Measurements from ENCODE around the gene MDFI. TPM values are rescaled to one million over a fixed set of nuclear protein-coding genes. Genes with fewer than 3 reads are reported as not detected.

MDFI gene
- total and polyA plus RNA-seq, 7 donors = 0.53 to 3.0 (median 0.93) TPM

GRCh38 chr6:41591859-41592502, 46.3 kb upstream of the MDFI start:
- Histone ChIP-seq H3K4me1 (no peaks in the 10 kb centered on the region), H3K27me3 (ENCODE audit: insufficient read depth in 3 of 3, low read length in 2 of 3) (no peaks in the 10 kb centered on the region), H3K4me3 (no peak overlapping the region), H3K36me3 (ENCODE audit: insufficient read depth in 1 of 2, low read depth in 1 of 2) (peaks cover 0 to 68% of the 10 kb centered on the region in 2 donors), H3K27ac (no peak overlapping the region), H3K9me3 (no peaks in the 10 kb centered on the region)
- intact Hi-C loops (cut with DNase I) = loop anchor here (1.0 to 5.0 kb wide), 6 partner anchors 129 to 225 kb away; no protein-coding TSS in a partner anchor
- ATAC-seq = peak; percentile 70 to 91 (median 85)
- TF ChIP-seq CTCF (IDR thresholded peaks at IDR 0.05) = peak; percentile 93
- 3 to 9% (median 6%) methylated on average over 7 of the region's 7 CpGs for WGBS, 3 donors
- peak; percentile 69 to 83 for DNase-seq

- ATAC-seq = no peak
- H3K4me1 ChIP-seq = no peaks in the 10 kb centered on the region
- no peak for TF ChIP-seq CTCF (IDR thresholded peaks at IDR 0.05)
- no peaks in the 10 kb centered on the region for H3K9me3 ChIP-seq
- H3K4me3 ChIP-seq = no peak overlapping the region
- 88 to 89% (median 88%) methylated on average over 24 of the region's 24 CpGs for WGBS, 3 donors
- intact Hi-C loops (cut with DNase I) = loop anchor here in 1 of 2 donors (2.0 to 5.0 kb wide), 2 partner anchors 169 to 226 kb away; no protein-coding TSS in a partner anchor
- DNase-seq = no peak
- no peaks in the 10 kb centered on the region for H3K27me3 ChIP-seq (ENCODE audit: insufficient read depth in 3 of 3, low read length in 2 of 3)
- peaks cover 0 to 69% of the 10 kb centered on the region in 2 donors for H3K36me3 ChIP-seq (ENCODE audit: insufficient read depth in 1 of 2, low read depth in 1 of 2)
- no peak overlapping the region for H3K27ac ChIP-seq
Observed at GRCh38 chr6:41593406-41593805, 44.9 kb upstream of the MDFI start.

- Histone ChIP-seq H3K4me1 (no peaks in the 10 kb centered on the region), H3K36me3 (ENCODE audit: insufficient read depth in 1 of 2, low read depth in 1 of 2) (peaks cover 0 to 69% of the 10 kb centered on the region in 2 donors), H3K27ac (no peak overlapping the region), H3K9me3 (no peaks in the 10 kb centered on the region), H3K4me3 (no peak overlapping the region), H3K27me3 (ENCODE audit: insufficient read depth in 3 of 3, low read length in 2 of 3) (no peaks in the 10 kb centered on the region)
- ATAC-seq (no peak), DNase-seq (no peak)
- WGBS, 3 donors = 86 to 92% (median 87%) methylated on average over 11 of the region's 11 CpGs
- TF ChIP-seq CTCF (IDR thresholded peaks at IDR 0.05) = no peak
- intact Hi-C loops (cut with DNase I) = loop anchor here in 1 of 2 donors (2.0 to 5.0 kb wide), 2 partner anchors 169 to 227 kb away; no protein-coding TSS in a partner anchor
Observed at GRCh38 chr6:41593839-41594238, 44.4 kb upstream of the MDFI start.

GRCh38 chr6:41594326-41594725, 43.9 kb upstream of the MDFI start:
- DNase-seq = no peak
- ATAC-seq = no peak
- H3K36me3 ChIP-seq (ENCODE audit: insufficient read depth in 1 of 2, low read depth in 1 of 2) = peaks cover 0 to 66% of the 10 kb centered on the region in 2 donors

More at GRCh38 chr6:41594326-41594725, 43.9 kb upstream of the MDFI start:
- Histone ChIP-seq H3K27me3 (ENCODE audit: insufficient read depth in 3 of 3, low read length in 2 of 3) (no peaks in the 10 kb centered on the region), H3K9me3 (no peaks in the 10 kb centered on the region), H3K27ac (no peak overlapping the region), H3K4me3 (no peak overlapping the region), H3K4me1 (no peaks in the 10 kb centered on the region)
- 91 to 95% (median 94%) methylated on average over 5 of the region's 5 CpGs for WGBS, 3 donors
- no peak for TF ChIP-seq CTCF (IDR thresholded peaks at IDR 0.05)
- intact Hi-C loops (cut with DNase I) = loop anchor here in 1 of 2 donors (5.0 kb wide), 1 partner anchor 227 kb away; no protein-coding TSS in a partner anchor
